Astrocyte of the hippocampus (primary cell): ENCODE measurements around the gene NSD1.
A peak's percentile ranks its signal among the peaks of the same experiment; 100 is the strongest.
"Not testable (repeated sequence)": the region's sequence is repeated elsewhere in the genome, so short reads cannot be mapped to it uniquely, and the experiment has no call there.

Source experiments
- DNase-seq: peaks from one replicate; pipeline ENCODE4 v3.0.0; 2011; ENCODE audit warnings: low read depth, low spot score

Gene NSD1

DNA sequence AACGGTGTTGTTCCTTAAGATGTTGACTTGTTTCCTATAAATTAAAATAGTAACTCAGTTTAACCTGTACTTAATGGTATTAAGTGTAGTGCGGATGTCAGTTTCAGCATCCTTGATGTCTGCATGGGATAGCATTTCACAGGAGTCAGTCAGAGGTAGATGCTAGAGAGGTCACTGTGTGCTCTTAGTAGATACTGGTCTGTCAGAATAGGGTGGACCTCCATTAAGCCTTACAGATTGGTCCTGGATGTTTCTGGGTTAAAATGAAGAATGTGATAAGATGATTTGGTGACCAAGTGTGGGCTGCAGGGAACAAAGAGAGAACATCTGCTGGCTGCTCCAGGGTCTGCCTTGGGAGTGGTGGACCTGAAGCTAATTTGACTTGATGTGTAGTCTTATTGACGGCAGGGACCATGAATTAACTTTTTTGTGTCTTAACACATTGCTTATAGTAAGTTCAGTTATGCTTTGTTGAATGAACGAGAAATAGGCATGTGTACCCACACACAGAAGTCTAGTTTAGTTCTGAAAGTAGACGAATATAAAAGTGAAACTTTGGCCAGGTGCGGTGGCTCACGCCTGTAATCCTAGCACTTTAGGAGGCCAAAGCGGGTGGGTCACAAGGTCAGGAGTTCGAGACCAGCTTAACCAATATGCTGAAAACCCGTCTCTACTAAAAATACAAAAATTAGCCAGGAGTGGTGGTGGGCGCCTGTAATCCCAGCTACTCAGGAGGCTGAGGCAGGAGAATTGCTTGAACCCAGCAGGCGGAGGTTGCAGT lies 157.4 kb downstream of the NSD1 start:
- no peak for DNase-seq

GRCh38 chr5:177291735-177292134 lies 158.2 kb downstream of the NSD1 start:
- DNase-seq, result no peak

DNA sequence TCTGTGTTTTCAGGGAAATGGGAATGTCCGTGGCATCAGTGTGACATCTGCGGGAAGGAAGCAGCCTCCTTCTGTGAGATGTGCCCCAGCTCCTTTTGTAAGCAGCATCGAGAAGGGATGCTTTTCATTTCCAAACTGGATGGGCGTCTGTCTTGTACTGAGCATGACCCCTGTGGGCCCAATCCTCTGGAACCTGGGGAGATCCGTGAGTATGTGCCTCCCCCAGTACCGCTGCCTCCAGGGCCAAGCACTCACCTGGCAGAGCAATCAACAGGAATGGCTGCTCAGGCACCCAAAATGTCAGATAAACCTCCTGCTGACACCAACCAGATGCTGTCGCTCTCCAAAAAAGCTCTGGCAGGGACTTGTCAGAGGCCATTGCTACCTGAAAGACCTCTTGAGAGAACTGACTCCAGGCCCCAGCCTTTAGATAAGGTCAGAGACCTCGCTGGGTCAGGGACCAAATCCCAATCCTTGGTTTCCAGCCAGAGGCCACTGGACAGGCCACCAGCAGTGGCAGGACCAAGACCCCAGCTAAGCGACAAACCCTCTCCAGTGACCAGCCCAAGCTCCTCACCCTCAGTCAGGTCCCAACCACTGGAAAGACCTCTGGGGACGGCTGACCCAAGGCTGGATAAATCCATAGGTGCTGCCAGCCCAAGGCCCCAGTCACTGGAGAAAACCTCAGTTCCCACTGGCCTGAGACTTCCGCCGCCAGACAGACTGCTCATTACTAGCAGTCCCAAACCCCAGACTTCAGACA lies 160.4 kb downstream of the NSD1 start:
- no peak for DNase-seq

DNA sequence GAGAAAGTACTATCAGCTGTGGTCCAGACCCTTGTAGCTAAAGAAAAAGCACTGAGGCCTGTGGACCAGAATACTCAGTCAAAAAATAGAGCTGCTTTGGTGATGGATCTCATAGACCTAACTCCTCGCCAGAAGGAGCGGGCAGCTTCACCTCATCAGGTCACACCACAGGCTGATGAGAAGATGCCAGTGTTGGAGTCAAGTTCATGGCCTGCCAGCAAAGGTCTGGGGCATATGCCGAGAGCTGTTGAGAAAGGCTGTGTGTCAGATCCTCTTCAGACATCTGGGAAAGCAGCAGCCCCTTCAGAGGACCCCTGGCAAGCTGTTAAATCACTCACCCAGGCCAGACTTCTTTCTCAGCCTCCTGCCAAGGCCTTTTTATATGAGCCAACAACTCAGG lies 161.1 kb downstream of the NSD1 start:
- DNase-seq, result no peak

DNA sequence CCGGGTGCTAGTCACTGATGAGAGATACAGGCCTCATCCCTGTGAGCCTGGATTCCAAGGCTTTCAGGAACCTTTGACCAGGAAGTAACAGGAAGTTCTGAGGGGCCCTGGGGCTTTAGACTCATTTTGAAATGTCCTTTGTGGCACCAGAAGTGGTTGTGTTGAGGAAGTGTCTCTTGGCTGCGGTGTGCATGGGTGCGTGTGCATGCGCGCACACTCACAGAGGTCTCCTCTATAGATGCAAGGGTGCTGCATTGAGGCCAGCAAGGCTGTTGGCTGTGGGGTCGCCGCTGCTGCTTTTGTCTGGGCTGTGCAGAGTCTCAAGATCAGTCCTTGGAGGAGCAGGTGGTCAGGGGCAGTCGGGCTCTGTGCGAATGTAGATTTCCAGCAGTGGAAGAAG lies 162.4 kb downstream of the NSD1 start:
- DNase-seq, result no peak

DNA sequence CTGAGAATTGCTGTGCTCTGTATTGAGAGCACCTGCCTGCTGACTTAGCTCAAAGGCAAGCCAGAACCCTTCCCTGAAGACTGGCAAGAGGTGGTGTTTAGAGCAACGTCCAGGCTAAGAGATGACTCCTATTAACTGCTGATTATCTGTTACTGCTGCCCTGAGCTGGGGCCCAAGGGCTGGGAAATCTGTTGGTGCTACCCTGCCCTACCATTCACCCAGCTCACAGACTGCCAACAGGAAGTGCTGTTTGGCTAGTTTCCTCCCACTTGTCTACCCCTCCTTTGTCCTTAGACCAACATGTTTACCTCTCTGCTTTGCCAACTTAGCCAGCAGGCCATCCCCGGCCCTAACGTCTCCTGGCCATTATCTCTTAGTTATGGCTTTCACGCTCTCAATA lies 163.0 kb downstream of the NSD1 start:
- no peak for DNase-seq

DNA sequence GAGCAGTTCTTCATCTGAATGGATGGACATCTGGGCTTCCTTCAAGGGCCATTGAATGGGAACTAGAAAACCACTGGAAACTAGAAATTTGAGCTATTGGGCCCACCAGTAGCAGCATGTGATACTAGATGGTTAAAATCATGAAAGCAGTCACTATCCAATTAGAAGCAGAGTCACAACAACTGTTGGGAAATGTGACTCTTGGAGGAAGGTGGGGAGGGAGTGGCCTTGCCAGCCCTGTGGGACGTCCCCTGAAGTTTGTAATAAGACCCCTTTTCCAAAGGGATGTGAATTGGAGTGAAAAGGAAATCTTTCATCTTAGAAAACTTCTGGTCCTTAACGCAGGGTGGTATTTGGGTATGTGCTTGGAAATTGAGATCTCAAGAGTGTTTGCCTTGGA lies 164.3 kb downstream of the NSD1 start:
- DNase-seq, result no peak

DNA sequence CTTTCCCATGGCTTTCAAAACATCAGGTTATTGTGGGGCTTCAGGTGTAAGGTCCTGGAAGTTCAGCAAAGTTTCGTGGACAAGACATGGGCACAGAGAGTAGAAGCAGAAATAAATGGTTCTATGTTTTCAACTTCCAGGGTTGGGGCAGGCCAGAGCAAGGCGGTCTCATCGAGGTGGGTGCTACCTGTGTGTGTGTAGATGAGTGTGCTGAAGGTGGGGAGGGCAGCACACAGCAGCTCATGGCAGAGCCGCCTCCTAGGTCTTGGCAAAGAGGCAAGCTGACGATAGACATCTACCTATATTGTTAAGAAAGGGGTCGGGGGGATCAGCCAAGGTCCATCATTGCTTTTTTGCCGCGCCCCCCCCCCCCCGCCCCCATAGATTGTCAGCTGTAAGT lies 166.1 kb downstream of the NSD1 start:
- DNase-seq, result no peak

DNA sequence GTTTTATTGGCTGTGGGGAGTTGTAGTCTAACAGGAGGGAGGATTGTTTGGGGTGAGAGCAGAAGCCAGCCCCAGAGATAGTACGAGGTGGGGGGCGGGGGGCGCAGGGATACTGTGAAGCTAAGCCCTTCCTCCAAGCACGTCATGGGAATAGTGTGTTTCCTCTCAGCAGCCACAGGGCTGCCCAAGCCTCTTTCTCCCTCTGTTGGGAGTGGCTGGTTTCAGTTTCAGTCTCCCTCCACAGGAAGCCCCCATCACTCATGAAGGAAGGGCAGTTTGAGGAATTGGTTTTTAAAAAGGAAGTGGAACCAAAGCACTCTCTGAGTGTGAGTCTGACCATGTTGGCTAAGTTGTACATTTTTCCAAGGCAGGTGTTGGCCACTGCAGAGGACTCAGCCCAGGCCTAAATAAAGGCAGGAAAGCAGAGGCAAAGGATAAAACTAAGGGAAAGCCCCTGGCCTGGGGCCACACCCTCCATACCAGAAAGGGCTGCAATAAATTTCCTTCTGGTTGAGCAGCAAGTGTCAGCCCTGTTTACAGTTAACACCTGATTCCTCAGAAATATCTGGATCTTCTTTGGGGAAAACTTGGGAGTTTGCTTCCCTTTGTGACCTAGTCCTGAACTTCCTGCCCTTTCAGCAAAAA lies 166.8 kb downstream of the NSD1 start:
- DNase-seq, result peak; percentile 73

GRCh38 chr5:177300951-177301350 lies 167.4 kb downstream of the NSD1 start:
- DNase-seq, result no peak

DNA sequence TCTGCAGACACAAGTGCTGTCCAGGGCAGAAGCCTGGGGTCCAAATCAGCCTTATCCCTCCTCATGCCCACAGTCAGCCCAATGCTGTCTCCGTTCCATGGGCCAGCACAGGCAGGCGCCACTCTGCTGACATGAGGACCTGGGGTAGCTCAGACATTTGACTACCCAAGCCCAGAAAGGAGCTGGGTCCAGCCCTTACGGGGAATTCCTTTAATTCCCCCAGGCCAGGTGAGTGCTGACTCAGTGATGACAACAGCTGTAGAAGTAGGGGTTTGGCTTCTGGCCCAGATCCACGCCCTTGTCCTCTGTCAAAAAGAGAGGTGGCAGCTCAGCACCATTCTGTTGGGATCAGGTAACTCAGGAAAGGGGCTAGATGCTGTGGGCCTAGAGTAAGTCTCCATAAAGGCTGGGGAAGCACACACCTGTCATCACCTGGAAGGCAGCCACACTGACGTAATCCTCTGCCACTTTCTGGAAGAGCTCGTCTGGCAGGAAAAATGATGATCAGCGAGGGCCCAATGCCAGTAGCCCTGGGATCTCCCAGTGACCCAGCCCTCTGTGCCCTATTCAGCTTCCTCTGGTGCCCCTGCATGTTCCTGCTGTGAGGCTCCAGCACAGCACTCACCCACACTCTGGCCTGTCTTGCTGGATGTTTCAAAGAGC lies 168.1 kb downstream of the NSD1 start:
- DNase-seq, result no peak

DNA sequence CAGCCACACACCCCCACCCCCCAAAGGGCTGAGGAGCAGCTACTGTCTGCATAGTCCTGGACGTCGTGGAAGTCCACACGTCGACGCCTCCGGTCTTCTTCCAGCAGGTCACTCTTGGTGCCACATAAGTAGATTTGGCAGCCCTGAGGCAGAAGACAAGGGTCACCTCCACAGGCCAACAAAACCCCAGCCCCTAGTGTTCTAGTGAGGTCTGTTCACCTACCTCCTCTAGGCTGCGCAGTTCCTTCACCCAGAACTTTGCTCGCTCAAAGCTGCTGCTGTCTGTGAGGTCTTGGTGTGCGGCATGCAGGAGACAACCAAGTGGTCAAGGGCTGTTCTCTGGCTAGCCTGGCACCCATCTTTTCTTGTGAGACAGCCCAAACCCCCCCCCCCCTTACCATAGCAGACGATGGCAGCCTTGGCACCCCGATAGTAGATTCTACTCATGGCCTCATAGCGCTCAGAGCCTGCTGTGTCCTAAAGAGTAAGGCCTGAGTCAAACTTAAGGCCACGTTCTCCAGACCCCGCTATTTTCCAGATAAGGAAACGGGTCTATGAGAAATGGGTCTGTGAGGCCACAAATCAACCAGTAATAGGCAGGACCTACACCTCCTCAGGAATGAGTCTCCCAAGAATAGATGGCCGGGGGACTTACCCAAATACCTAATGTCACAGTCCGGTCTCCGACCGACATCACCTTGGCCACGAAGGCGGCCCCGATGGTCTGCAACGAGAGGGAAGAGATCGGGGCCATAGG lies 169.0 kb downstream of the NSD1 start:
- DNase-seq, result no peak

- peak; percentile 96 for DNase-seq
Measured at GRCh38 chr5:177303121-177303924, 169.8 kb downstream of the NSD1 start, which contains the start of the genes PRELID1 and RAB24. Gene PRELID1, plus strand, starts transcription at chr5:177303799. Its CDS starts 187 bp downstream, at chr5:177303986. Gene RAB24, minus strand, starts transcription at chr5:177303719. Its CDS starts 431 bp downstream, at chr5:177303288.

- DNase-seq, result peak; percentile 31
Measured at GRCh38 chr5:177303925-177304391, 170.4 kb downstream of the NSD1 start.

DNA sequence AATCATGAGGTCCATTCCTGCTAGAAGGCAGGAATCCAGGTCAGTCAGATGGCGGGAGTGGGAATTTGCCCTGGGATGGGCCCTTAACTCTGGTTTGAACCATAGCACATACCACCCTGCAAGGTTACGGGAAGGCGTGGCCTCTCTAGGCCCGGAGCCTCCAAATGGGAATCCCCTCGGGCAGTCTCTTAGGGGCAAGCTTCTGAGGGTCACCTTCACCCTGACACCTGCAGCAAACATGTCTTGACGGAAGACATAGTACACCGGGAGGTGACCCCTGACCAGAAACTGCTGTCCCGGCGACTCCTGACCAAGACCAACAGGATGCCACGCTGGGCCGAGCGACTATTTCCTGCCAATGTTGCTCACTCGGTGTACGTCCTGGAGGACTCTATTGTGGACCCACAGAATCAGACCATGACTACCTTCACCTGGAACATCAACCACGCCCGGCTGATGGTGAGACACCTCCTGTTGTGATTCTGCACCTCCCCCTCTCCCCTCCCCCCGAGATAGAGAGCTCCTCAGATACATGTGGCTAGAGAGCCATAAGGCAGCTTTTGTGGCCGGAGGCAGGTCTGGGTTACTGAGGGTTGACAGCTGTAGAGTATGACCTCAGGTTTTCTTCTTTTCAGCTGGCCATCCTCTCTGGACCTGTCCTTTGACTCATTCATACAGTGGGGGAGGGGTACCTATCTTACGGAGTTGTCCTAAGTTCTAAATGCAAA lies 171.0 kb downstream of the NSD1 start:
- DNase-seq, result no peak

DNA sequence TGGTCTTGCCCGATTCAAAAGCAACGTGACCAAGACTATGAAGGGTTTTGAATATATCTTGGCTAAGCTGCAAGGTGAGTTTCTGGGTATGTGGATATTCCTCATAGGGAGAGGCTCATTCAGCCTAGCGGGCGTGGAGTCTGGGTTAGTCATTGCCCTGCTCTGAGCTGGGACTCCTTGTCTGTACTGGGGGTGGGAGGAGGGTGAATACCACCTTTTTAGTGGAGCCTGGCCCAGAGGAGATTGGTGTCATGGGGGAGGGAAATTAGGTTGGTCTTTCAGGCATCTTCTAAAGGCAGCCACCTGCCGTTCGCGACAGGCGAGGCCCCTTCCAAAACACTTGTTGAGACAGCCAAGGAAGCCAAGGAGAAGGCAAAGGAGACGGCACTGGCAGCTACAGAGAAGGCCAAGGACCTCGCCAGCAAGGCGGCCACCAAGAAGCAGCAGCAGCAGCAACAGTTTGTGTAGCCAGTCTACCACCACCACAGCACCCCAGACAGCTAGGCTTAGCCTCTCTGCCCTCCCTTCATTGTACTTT lies 172.6 kb downstream of the NSD1 start:
- not testable (repeated sequence) for DNase-seq

DNA sequence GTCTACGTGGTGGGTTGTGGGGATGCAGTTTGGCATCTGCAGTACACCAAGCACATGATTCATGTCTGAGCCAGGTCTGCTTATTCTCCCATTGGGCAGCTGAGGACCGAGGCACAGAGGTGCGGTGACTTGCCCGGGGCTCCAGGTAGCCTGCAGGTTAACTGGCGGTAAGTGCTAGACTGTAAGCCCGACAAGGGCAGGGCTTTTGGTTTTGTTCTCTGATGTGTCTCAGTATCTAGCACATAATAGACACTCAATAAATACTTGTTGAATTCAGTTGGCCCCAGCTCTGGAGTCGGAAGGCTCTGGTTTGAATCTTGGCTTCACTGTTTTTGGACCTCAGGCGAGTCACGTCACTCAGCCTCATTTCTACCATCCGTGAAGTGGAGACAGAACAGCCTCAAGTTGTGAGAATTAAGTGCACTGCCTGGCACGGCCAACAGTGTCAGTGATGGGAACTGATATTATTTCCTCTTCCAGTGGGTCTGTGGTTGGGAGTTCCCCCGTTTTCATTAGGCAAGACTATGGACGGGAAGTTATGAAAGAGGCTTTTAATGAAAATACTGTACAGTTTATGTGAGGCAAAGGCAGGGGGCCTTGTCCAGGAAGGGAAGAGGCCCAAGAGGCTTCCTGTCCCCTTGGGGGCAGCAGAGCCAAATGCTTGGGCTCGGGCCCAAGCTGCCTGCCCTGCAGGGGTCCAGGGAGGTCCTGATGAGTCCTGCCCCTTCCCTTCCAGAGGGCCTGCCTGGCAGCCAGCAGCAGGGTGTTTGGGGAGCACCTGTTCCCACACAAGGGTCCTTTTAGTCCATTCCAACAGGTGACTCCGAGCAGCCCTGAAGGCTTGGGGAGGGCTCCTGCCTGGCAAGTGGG lies 173.3 kb downstream of the NSD1 start:
- DNase-seq, result no peak
